ENCODE results near the gene RNF208.

Gene RNF208

GRCh38 chr9:137217276-137218211, 4.5 kb downstream of the RNF208 start:
- no peak overlapping the region for H3K4me3 Mint-ChIP-seq
- no peak for DNase-seq (ENCODE audit: low spot score in 2 of 2)

GRCh38 chr9:137216188-137216965, 5.7 kb downstream of the RNF208 start:
- H3K36me3 Mint-ChIP-seq = peaks cover 6% of the 10 kb centered on the region
- peaks cover 4% of the 10 kb centered on the region for H3K4me1 Mint-ChIP-seq
- H3K4me3 Mint-ChIP-seq = no peak overlapping the region
- H3K9me3 Mint-ChIP-seq = no peaks in the 10 kb centered on the region
- ATAC-seq = no peak
- H3K27ac Mint-ChIP-seq = no peak overlapping the region
- DNase-seq (ENCODE audit: low spot score in 2 of 2) = no peak

More at GRCh38 chr9:137217276-137218211, 4.5 kb downstream of the RNF208 start:
- Mint-ChIP-seq H3K4me1 (peaks cover 4% of the 10 kb centered on the region), H3K27ac (no peak overlapping the region), H3K36me3 (peaks cover 6% of the 10 kb centered on the region), H3K9me3 (no peaks in the 10 kb centered on the region)
- ATAC-seq = no peak

GRCh38 chr9:137215196-137215986, 6.6 kb downstream of the RNF208 start:
- ATAC-seq (no peak), DNase-seq (ENCODE audit: low spot score in 2 of 2) (no peak)
- H3K9me3 Mint-ChIP-seq = no peaks in the 10 kb centered on the region
- no peak overlapping the region for H3K27ac Mint-ChIP-seq
- H3K4me1 Mint-ChIP-seq = peaks cover 4% of the 10 kb centered on the region
- peaks cover 14% of the 10 kb centered on the region for H3K36me3 Mint-ChIP-seq
- no peak overlapping the region for H3K4me3 Mint-ChIP-seq

- DNase-seq (ENCODE audit: low spot score in 2 of 2) (no peak), ATAC-seq (no peak)
- Mint-ChIP-seq H3K36me3 (peaks cover 22% of the 10 kb centered on the region), H3K4me1 (no peaks in the 10 kb centered on the region), H3K4me3 (no peak overlapping the region), H3K27ac (no peak overlapping the region), H3K9me3 (no peaks in the 10 kb centered on the region)
These were observed 7.4 kb downstream of the RNF208 start for GRCh38 chr9:137214620-137215019.

- H3K9me3 Mint-ChIP-seq = no peaks in the 10 kb centered on the region
- peaks cover 32% of the 10 kb centered on the region for H3K36me3 Mint-ChIP-seq
- DNase-seq (ENCODE audit: low spot score in 2 of 2) (no peak), ATAC-seq (no peak)
- no peaks in the 10 kb centered on the region for H3K4me1 Mint-ChIP-seq
- H3K4me3 Mint-ChIP-seq = no peak overlapping the region
- H3K27ac Mint-ChIP-seq = no peak overlapping the region
These were observed 8.6 kb downstream of the RNF208 start for GRCh38 chr9:137213160-137214060.

GRCh38 chr9:137212520-137212919, 9.5 kb downstream of the RNF208 start:
- H3K36me3 Mint-ChIP-seq = peaks cover 41% of the 10 kb centered on the region
- peaks cover 2% of the 10 kb centered on the region for H3K4me1 Mint-ChIP-seq
- no peak for DNase-seq (ENCODE audit: low spot score in 2 of 2)
- no peaks in the 10 kb centered on the region for H3K9me3 Mint-ChIP-seq
- no peak overlapping the region for H3K4me3 Mint-ChIP-seq
- no peak for ATAC-seq
- H3K27ac Mint-ChIP-seq = no peak overlapping the region

GRCh38 chr9:137211532-137211931, 10.5 kb downstream of the RNF208 start:
- Mint-ChIP-seq H3K36me3 (peaks cover 48% of the 10 kb centered on the region), H3K4me1 (peaks cover 12% of the 10 kb centered on the region), H3K9me3 (no peaks in the 10 kb centered on the region), H3K4me3 (no peak overlapping the region), H3K27ac (no peak overlapping the region)
- ATAC-seq = no peak
- no peak for DNase-seq (ENCODE audit: low spot score in 2 of 2)

- H3K9me3 Mint-ChIP-seq = no peaks in the 10 kb centered on the region
- H3K27ac Mint-ChIP-seq = peak overlapping the region; percentile 97
- no peak for ATAC-seq
- peak overlapping the region; percentile 94 for H3K4me3 Mint-ChIP-seq
- peaks cover 40% of the 10 kb centered on the region for H3K4me1 Mint-ChIP-seq
- H3K36me3 Mint-ChIP-seq = peaks cover 58% of the 10 kb centered on the region
- no peak for DNase-seq (ENCODE audit: low spot score in 2 of 2)
These were observed 15.4 kb downstream of the RNF208 start for GRCh38 chr9:137206602-137207001.

- H3K4me3 Mint-ChIP-seq = peak within 1 kb of the TSS; percentile 94
- peak; percentile 77 for ATAC-seq
- H3K9me3 Mint-ChIP-seq = no peaks in the 10 kb centered on the region
- peaks cover 50% of the 10 kb centered on the region for H3K36me3 Mint-ChIP-seq
- peaks cover 45% of the 10 kb centered on the region for H3K4me1 Mint-ChIP-seq
- H3K27ac Mint-ChIP-seq = peak within 1 kb of the TSS; percentile 97
- DNase-seq (ENCODE audit: low spot score in 2 of 2) = peak; percentile 94 to 97
These were observed 16.6 kb downstream of the RNF208 start, which contains the start of the genes NDOR1 and TMEM203 for GRCh38 chr9:137205126-137206069. Gene NDOR1, plus strand, starts transcription at chr9:137205700. Its CDS starts 78 bp downstream, at chr9:137205778. Gene TMEM203, minus strand, starts transcription at chr9:137205648. Its CDS starts 234 bp downstream, at chr9:137205414.

GRCh38 chr9:137204731-137205125, 17.3 kb downstream of the RNF208 start:
- H3K36me3 Mint-ChIP-seq = peaks cover 43% of the 10 kb centered on the region
- peaks cover 45% of the 10 kb centered on the region for H3K4me1 Mint-ChIP-seq
- no peaks in the 10 kb centered on the region for H3K9me3 Mint-ChIP-seq
- H3K4me3 Mint-ChIP-seq = peak overlapping the region; percentile 94
- H3K27ac Mint-ChIP-seq = peak overlapping the region; percentile 97
- ATAC-seq = no peak
- DNase-seq (ENCODE audit: low spot score in 2 of 2) = no peak

- Mint-ChIP-seq H3K27ac (no peak overlapping the region), H3K9me3 (no peaks in the 10 kb centered on the region), H3K36me3 (peaks cover 27% of the 10 kb centered on the region), H3K4me3 (peak overlapping the region; percentile 4), H3K4me1 (peaks cover 45% of the 10 kb centered on the region)
- DNase-seq (ENCODE audit: low spot score in 2 of 2) (no peak), ATAC-seq (no peak)
These were observed 19.1 kb downstream of the RNF208 start for GRCh38 chr9:137202966-137203365.

- peak overlapping the region; percentile 60 for H3K27ac Mint-ChIP-seq
- DNase-seq (ENCODE audit: low spot score in 2 of 2) = no peak
- no peak for ATAC-seq
- H3K4me3 Mint-ChIP-seq = peak overlapping the region; percentile 79
- peaks cover 16% of the 10 kb centered on the region for H3K36me3 Mint-ChIP-seq
- H3K4me1 Mint-ChIP-seq = peaks cover 31% of the 10 kb centered on the region
- H3K9me3 Mint-ChIP-seq = no peaks in the 10 kb centered on the region
These were observed 20.7 kb downstream of the RNF208 start for GRCh38 chr9:137201205-137201868.

Data from stimulated activated effector memory CD8-positive, alpha-beta T cell treated with anti-CD3 and anti-CD28 coated beads, Interleukin-12 subunit alpha, Interleukin-12 subunit beta, amount 100 ng/mL, for 72 hours (primary cell).